Gastrocnemius medialis (tissue), 4 donors: ENCODE measurements around the gene CLEC17A.

Source experiments
- POLR2A ChIP-seq, 2 donors: fragments of 450-650 bp; IDR thresholded peaks; one replicate each; pipeline ENCODE4 v1.6.1; 2017; ENCODE audit warnings: antibody characterized with exemption in 2 of 2, mild to moderate bottlenecking in 2 of 2, moderate library complexity in 2 of 2
- TF ChIP-seq, protein P1 (sequence below), 5 experiments: fragments of 450-650 bp in 3 of 5; fragments of 200-600 bp in 2 of 5; sonication (generic) in 2 of 5; IDR thresholded peaks in 4 of 5; conservative IDR thresholded peaks in 1 of 5; 1 replicate in 4 of 5; 2 replicates in 1 of 5; pipeline ENCODE4 v1.5.1; 2016 to 2019; ENCODE audit warnings: antibody characterized with exemption in 5 of 5, mild to moderate bottlenecking in 3 of 5, moderate library complexity in 3 of 5

- TF ChIP-seq, protein P1, sequence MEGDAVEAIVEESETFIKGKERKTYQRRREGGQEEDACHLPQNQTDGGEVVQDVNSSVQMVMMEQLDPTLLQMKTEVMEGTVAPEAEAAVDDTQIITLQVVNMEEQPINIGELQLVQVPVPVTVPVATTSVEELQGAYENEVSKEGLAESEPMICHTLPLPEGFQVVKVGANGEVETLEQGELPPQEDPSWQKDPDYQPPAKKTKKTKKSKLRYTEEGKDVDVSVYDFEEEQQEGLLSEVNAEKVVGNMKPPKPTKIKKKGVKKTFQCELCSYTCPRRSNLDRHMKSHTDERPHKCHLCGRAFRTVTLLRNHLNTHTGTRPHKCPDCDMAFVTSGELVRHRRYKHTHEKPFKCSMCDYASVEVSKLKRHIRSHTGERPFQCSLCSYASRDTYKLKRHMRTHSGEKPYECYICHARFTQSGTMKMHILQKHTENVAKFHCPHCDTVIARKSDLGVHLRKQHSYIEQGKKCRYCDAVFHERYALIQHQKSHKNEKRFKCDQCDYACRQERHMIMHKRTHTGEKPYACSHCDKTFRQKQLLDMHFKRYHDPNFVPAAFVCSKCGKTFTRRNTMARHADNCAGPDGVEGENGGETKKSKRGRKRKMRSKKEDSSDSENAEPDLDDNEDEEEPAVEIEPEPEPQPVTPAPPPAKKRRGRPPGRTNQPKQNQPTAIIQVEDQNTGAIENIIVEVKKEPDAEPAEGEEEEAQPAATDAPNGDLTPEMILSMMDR (IDR thresholded peaks at IDR 0.05 in 4 of 5, conservative IDR thresholded peaks at IDR 0.05 in 1 of 5), result no peak
- no peak for TF ChIP-seq POLR2A (IDR thresholded peaks at IDR 0.05)
Measured at GRCh38 chr19:14540741-14541525, 42.0 kb upstream of the CLEC17A start.
